IPS-18c (cell line): ENCODE results near the gene DDX60.
"Not testable (repeated sequence)": the region's sequence is repeated elsewhere in the genome, so short reads cannot be mapped to it uniquely, and the experiment has no call there.

Experiments used
- H3K4me3 ChIP-seq: 2 replicates; pipeline ENCODE4 v1.7.0; 2013; ENCODE audit warnings: low read depth, mild to moderate bottlenecking, low read length, moderate library complexity; ENCODE audit not compliant: insufficient read depth
- H3K9me3 ChIP-seq: one replicate; pipeline ENCODE4 v1.6.1; 2013; ENCODE audit warnings: mild to moderate bottlenecking, low read length, moderate library complexity; ENCODE audit not compliant: control insufficient read depth, insufficient read depth

DDX60 gene

DNA sequence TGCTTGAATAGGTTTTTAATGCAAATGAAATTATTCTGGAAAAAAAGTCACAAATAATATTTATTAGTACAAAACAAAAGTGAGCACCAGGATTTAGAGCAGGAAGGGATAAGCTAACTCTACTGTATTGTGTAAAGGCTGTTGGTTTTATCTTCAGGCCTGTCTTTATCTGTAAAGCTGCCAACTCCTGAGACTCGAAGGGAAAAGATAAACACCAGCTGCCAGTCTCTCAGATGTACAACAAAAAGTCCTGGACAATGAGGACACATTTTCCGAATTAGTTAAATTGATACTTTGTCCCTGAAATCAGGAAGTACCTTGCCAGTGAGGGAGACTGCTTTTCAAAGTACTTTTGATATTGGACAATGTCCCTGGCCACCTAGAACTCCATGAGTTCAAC is 8.8 kb downstream of the DDX60 start:
- no peaks in the 10 kb centered on the region for H3K9me3 ChIP-seq
- H3K4me3 ChIP-seq: no peak overlapping the region

DNA sequence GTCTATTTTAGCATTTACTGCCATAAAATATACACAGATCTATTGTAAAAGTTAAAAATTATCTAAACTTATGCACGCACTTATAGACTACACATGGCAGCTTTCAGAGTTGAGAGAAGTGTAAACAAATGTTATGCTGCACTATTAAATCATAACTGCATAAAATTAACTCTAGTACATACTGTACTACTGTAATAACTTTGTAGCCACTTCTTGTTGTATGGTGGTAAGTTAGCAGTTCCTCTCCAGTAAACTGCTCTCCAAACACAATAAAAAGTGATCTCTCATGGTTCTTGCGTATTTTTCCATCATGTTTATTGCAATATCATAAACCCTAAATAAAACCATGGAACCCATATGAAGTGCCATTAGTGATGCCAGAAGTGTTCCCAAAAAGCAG is 9.6 kb downstream of the DDX60 start:
- no peak overlapping the region for H3K4me3 ChIP-seq
- no peaks in the 10 kb centered on the region for H3K9me3 ChIP-seq

DNA sequence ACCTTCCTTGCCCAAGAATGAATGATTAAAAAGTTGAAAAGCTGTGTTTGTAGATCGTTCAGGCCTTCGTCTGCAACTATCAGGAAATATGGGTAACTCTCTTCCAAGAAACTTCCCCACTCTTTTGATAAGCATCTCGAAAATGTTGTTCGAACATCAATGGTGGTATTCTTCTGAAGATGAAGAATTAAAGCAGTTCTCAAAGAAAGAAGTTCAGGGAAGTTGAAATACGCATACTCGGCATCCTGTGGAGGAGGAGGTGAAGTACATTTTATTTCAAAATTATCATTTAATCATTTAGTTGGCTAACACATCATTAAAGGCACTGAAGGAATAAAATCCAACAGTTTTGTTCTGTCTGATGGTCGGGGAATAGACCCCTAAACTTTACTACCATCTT is 12.1 kb downstream of the DDX60 start:
- no peaks in the 10 kb centered on the region for H3K9me3 ChIP-seq
- no peak overlapping the region for H3K4me3 ChIP-seq

DNA sequence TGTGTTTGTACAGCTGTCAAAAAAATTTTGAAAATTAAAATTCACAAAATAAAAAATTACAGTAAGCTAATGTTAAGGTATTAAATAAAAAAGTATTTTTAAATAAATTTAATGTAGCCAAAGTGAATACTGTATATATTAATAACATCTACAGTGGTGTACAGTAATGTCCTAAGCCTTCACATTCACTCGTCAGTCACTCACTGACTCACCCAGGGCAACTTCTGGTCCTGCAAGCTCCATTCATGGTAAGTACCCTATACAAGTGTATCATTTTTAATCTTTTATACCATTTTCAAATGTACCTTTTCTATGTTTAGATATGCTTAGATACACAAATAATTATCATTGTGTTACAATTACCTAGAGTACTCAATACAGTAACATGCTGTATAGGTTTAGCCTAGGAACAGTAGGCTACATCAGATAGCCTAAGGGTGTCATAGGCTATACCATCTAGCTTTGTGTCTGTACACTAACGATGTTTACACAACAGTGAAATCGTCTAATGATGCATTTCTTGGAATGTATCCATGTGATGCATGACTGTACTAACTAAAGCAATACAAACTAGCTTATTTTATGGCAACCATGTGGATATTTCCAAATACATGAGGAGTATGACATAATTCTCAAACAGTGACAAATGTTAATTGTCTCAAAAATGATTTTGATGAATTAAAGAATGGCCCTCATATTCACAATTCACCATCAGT is 13.7 kb downstream of the DDX60 start:
- Histone ChIP-seq H3K9me3 (no peaks in the 10 kb centered on the region), H3K4me3 (no peak overlapping the region)

DNA sequence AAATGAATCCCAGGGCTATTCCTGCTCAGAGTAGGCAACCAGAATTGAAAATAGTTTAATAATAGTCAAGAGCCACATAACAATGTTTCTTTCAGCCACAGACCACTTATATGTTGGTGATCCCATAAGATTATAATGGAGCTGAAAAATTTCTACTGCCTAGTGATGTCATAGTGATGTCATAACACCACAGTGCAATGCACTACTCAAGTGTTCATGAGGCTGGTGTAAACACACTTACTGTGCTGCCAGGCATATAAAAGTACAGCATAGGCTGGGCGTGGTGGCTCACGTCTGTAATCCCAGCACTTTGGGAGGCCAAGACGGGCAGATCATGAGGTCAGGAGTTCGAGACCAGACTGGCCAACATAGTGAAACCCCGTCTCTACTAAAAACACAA is 15.1 kb downstream of the DDX60 start:
- H3K9me3 ChIP-seq, H3K4me3 ChIP-seq: not testable (repeated sequence)

DNA sequence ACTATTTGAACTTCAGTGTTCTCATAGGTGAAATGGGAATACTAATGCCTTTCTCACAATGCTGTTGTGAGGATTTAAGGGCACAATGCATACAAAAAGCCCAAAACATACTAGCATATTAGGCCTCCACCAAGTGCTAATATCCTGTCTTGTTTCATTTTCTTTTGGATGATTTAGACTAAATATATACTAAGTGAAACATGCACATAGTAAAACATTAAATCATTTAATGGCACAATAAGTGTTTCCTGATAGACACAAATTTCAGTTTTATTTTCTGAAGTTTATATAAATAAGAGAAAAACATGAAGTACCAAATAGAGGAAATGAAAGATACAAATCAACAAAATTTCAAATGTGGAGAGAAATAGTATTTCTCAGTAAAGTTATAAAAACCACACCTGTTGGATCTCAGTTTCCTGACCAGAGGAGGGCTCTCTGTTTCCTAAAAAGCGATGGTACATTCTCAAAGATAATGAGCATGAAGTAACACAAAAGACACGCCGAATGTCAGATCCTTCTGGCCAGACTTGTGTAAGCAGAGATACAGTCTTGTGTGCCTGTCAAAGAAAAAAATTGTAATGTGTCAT is 25.1 kb downstream of the DDX60 start:
- no peaks in the 10 kb centered on the region for H3K9me3 ChIP-seq
- H3K4me3 ChIP-seq: no peak overlapping the region

DNA sequence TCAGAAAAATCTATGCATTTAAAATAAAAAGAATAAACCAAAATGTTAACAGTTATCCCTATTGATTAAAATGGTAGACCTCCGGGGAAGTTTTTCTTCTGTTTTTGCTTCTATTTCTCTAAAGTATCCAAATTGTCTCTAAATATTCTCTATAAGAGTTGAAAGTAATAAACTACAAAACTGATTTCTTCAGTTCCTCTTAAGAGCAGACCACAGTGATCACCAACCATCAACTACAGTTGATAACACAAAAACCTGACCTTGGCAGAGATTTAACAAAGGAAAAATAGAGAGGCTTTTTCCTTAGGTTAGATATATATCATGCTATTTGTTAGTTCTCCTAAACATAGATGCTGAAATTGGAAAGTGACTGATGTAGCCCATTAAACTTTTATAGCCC is 27.3 kb downstream of the DDX60 start:
- no peaks in the 10 kb centered on the region for H3K9me3 ChIP-seq
- H3K4me3 ChIP-seq: no peak overlapping the region

DNA sequence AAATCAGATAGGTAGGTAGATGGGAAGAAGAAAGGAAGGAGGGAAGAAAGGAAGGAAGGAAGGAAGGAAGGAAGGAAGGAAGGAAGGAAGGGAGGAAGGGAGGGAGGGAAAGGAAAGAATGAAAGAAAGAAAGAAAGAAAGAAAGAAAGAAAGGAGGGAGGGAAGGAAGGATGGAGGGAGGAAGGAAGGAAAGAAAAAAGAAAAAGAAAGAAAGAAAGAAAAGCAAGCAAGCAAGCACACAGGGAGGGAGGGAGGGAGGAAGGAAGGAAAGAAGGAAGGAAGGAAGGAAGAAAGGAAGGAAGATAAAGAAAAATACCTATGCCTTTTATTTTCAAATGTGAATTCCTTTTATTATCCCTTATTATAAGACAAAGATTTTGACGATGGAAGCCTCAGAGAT is 32.7 kb downstream of the DDX60 start:
- H3K9me3 ChIP-seq, H3K4me3 ChIP-seq: not testable (repeated sequence)

DNA sequence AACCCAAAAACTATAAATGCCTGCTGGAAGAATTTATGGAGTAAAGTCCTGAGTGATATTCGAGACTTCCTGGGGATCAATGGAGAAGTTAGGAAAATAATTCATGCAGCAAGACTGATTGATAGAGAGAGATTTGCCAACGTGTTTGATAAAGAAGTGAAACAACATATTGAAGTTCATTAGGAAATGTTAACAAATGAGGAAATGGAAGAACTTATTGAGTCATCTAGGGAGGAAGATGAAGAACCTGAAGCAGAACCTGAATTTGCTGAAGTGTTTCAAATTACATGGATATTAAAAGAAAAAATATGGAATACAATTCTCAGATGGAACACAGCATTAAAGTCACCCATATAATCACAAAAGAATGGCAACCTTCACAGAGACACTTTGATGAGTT is 39.0 kb downstream of the DDX60 start:
- H3K4me3 ChIP-seq: no peak overlapping the region
- no peaks in the 10 kb centered on the region for H3K9me3 ChIP-seq

DNA sequence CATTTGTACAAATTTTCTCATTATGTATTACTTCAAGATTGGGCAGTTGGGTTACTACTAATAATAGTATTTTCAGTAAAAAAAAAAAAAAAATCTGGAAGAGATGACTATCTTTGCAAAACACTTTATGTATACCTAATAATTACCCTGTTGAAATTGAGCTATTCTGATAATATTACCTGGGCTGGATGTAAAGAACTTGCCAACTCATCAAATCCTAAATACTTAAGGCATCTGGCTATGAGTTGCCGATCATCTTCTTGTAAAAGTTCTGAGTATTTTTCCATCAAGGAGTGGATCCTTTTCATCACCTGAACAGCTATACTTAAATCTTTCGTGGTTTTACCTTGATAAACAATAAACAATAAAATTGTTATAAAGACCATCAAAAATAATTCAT is 42.7 kb downstream of the DDX60 start:
- no peaks in the 10 kb centered on the region for H3K9me3 ChIP-seq
- no peak overlapping the region for H3K4me3 ChIP-seq

DNA sequence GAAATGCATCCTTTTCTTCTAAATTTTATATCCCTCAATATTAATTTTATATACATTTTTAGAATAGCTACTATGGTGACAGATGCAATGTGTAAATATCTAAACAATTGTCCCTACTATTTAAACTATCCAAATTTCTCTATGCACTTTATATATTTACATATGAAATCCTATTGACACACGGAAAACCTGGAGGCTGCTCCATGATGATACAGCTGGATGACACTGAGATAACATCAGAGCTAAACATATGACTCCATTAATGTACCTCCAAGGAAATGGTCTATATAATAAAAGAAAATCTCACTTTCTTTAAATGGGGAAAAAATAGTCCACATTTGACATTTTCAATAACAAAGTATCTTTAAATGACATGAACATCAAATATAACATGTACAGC is 43.7 kb downstream of the DDX60 start:
- H3K9me3 ChIP-seq: no peaks in the 10 kb centered on the region
- H3K4me3 ChIP-seq: no peak overlapping the region

DNA sequence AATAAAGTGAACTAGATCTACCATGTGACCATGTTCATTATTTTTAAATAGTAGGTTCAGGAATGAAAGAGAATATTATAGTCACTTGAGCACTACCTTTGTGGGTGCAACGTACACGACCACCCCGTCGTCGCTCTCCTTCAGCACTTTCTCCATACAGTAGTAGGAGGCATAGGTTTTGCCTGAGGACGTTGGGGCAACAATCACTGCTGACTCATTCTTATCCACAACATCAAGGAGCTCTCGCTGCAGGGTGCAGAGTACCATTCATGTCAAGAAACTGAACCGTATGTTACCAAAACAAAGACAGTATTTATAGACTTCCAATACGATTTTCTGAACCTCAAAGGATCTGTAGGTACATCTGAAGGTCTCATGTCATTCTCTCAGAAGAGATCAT is 44.7 kb downstream of the DDX60 start:
- Histone ChIP-seq H3K9me3 (no peaks in the 10 kb centered on the region), H3K4me3 (no peak overlapping the region)

DNA sequence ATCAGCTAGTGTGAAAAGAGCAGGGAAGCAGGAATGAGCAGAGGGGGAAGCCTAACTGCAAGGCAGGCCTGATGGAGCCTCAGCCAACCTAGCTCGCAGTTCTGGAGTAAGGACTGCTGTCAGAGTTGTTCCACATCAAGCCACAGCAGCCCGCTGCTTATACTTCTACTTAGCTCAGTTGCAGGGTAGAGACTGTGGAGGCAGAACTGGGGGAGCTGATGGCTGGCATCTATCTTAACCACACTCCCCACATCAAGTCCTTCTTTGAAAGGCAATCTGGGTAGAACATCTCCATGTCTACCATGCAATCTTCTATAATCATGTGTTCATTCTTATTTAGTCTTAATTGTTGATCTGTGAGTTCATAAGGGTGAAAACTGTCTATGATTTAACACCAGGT is 46.1 kb downstream of the DDX60 start:
- Histone ChIP-seq H3K9me3 (no peaks in the 10 kb centered on the region), H3K4me3 (no peak overlapping the region)

DNA sequence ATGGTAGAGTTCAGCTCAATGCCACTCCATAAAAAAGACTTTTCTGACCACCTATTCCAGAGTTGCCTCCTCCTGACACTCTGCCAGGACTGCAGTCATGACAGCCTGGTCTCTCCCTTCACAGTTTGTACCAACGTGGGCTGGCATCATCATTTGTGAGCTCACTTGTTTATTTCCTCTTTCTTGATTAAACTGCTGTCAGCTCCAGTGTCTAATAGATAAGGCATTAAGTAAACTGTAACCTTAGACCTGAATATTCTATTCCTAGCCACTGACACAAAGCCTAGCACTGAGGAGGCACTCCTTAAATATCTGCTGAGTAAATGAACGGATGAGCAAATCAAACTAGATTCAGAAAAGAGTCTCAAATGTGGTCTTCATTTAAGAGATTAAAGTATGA is 48.7 kb downstream of the DDX60 start:
- Histone ChIP-seq H3K9me3 (no peaks in the 10 kb centered on the region), H3K4me3 (no peak overlapping the region)

DNA sequence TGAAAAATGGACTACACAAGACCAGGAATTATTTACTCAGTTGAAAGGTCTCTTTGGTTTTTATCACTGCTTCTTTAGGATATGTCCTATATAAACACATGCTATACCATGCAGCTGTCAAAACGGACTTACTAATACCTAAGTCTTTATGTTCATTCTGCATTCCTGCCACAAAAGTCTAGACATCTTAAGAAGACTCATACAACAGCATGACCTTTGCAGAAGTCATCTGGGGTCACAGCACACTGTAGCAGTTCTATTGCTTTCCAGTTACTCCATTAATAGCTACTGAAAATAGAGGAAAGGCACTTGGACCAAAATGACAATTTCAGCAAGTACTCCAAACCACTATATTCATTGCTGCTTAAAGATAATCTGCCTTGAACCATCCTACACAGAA is 53.2 kb downstream of the DDX60 start:
- no peaks in the 10 kb centered on the region for H3K9me3 ChIP-seq
- no peak overlapping the region for H3K4me3 ChIP-seq

DNA sequence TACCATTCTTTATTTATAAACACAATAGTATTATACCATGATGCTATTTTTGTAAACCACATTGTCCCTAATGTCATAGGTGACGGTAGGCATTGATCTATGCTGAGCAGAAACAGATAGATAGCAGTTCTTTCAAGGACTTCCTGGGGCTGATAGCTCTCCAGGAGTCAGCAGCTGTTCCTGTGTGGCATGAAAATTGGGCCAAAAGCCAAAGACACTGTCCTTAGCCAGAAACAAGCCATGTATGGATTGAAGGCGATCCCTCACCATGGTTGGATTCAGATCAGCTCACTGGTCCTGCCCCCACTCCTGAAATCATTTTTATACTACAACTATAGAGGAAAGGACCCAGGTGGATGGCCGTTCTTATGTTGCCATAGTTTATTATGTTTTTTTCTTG is 53.6 kb downstream of the DDX60 start:
- H3K4me3 ChIP-seq: no peak overlapping the region
- H3K9me3 ChIP-seq: no peaks in the 10 kb centered on the region

DNA sequence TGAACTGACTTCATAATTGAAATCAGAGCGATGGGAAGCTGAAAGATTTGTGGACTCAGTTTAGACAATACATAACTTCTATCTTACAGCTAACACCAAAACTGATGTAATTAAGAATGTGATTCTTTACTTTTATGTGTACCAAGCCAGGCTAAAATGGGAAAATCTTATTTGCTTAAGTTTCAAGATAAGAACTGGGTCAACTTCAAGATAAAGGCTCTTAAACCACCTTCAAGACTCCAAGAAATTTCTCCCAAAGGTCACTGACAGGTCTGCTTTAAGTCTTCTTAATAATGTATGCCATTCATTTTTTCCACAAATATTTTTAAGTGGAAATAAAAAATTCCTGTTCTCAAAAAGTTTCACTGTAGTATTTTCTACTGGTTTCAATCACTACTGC is 55.5 kb downstream of the DDX60 start:
- Histone ChIP-seq H3K9me3 (no peaks in the 10 kb centered on the region), H3K4me3 (no peak overlapping the region)

DNA sequence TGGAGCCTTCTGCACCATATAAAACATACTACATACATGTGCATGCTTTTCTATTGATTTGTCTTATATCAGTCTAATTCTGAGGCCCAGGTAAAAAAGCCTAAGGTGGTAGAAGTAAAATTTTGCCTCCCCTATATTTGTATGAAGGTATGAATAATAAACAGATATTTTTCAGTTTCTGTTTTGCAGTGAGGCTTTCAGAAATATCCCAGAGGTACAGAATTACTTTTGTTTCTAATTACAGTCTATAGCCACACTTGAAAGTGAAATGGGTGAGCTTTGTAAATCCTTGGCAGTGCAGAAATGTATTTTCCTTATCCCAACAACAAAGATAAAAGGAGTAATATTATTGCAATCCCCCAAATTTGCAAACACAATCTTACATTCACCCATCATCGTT is 59.5 kb downstream of the DDX60 start:
- Histone ChIP-seq H3K9me3 (no peaks in the 10 kb centered on the region), H3K4me3 (no peak overlapping the region)

DNA sequence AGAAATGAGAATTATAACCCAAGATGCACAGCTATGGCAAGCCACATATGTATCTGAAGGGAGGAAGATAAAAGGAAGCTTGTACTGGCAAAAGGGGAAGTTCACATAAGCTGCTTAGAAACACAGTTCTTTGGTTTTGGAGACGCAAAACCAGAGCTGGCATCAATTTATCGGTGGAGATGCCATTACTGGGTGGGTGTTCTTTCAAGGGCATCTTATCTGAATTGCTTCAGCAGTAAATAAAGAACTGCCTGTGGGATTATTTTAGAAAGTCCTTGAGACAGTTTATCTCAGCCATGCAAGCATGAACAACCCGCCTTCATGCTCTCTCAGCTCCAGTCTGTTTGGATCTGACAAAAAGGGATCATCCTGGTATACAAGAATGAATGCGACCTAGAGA is 60.8 kb downstream of the DDX60 start:
- H3K4me3 ChIP-seq: no peak overlapping the region

More for the DNA sequence above, 60.8 kb downstream of the DDX60 start:
- no peaks in the 10 kb centered on the region for H3K9me3 ChIP-seq
